Cardiac muscle cell (in vitro differentiated cells and primary cell): ENCODE data around the gene BHLHA15. TPM values are rescaled to one million over a fixed set of nuclear protein-coding genes. Genes with fewer than 3 reads are reported as not detected.

ENCODE experiments used
- DNase-seq, 2 donors: peaks; one replicate each; pipeline versions ENCODE4 v3.0.0 to v3.0.0-alpha.2; 2010 to 2017; ENCODE audit warnings: low read depth in 1 of 2, low spot score in 1 of 2
- H3K27ac ChIP-seq: fragments of 200-600 bp; sonication (generic); 2 replicates; pipeline ENCODE4 v1.5.1; 2016
- H3K27me3 ChIP-seq: fragments of 200-600 bp; sonication (generic); 2 replicates; pipeline ENCODE4 v1.6.0; 2016; ENCODE audit warnings: control low read depth
- H3K36me3 ChIP-seq: fragments of 200-600 bp; sonication (generic); 2 replicates; pipeline ENCODE4 v1.5.1; 2016; ENCODE audit warnings: control low read depth
- H3K4me1 ChIP-seq: fragments of 200-600 bp; sonication (generic); 2 replicates; pipeline ENCODE4 v1.8.1; 2017; ENCODE audit warnings: low read depth, mild to moderate bottlenecking, mixed run types
- H3K4me3 ChIP-seq: fragments of 200-600 bp; sonication (generic); 2 replicates; pipeline ENCODE4 v1.5.1; 2016; ENCODE audit warnings: mild to moderate bottlenecking
- H3K9me3 ChIP-seq: fragments of 200-600 bp; sonication (generic); 2 replicates; pipeline ENCODE4 v1.5.1; 2017; ENCODE audit warnings: low read depth, mild to moderate bottlenecking, control low read depth
- CTCF ChIP-seq: IDR thresholded peaks from 2 replicates; pipeline ENCODE4 v1.5.1; 2012; ENCODE audit warnings: low read depth, mild to moderate bottlenecking, low read length
- polyA plus RNA-seq: library from polyadenylated mRNA; unstranded; fragments of >200 nt; fragmentation: Nextera tagmentation; extraction: Ambion mirVana; gene quantifications from 2 replicates; pipeline ENCODE4 v1.2.1, GENCODE V29; 2016
- total RNA-seq: library from RNA; depleted of rRNA; stranded (reverse); fragments of >200 nt; gene quantifications from 2 replicates; pipeline ENCODE4 v1.2.3, GENCODE V29; 2016

The BHLHA15 gene
- total and polyA plus RNA-seq, 2 experiments from 2014 or later = 2.2 TPM; not detected in 1

- no peaks in the 10 kb centered on the region for H3K4me1 ChIP-seq
- DNase-seq = no peak
- no peak overlapping the region for H3K4me3 ChIP-seq
- TF ChIP-seq CTCF = no peak
- peaks cover 5% of the 10 kb centered on the region for H3K27me3 ChIP-seq
- no peaks in the 10 kb centered on the region for H3K36me3 ChIP-seq
- H3K9me3 ChIP-seq = no peaks in the 10 kb centered on the region
- no peak overlapping the region for H3K27ac ChIP-seq
These were observed 2.9 kb downstream of the BHLHA15 start for GRCh38 chr7:98213888-98214810.

GRCh38 chr7:98214811-98215321 lies 3.6 kb downstream of the BHLHA15 start:
- Histone ChIP-seq H3K9me3 (no peaks in the 10 kb centered on the region), H3K4me3 (no peak overlapping the region), H3K4me1 (no peaks in the 10 kb centered on the region), H3K36me3 (no peaks in the 10 kb centered on the region), H3K27ac (no peak overlapping the region), H3K27me3 (peaks cover 5% of the 10 kb centered on the region)
- TF ChIP-seq CTCF = no peak
- no peak for DNase-seq

- H3K27ac ChIP-seq = no peak overlapping the region
- no peaks in the 10 kb centered on the region for H3K36me3 ChIP-seq
- H3K4me3 ChIP-seq = no peak overlapping the region
- H3K27me3 ChIP-seq = no peaks in the 10 kb centered on the region
- DNase-seq = no peak
- no peaks in the 10 kb centered on the region for H3K9me3 ChIP-seq
- no peaks in the 10 kb centered on the region for H3K4me1 ChIP-seq
- no peak for TF ChIP-seq CTCF
These were observed 4.6 kb downstream of the BHLHA15 start for GRCh38 chr7:98215561-98216495.

GRCh38 chr7:98216941-98217622 lies 5.8 kb downstream of the BHLHA15 start:
- Histone ChIP-seq H3K9me3 (no peaks in the 10 kb centered on the region), H3K36me3 (no peaks in the 10 kb centered on the region), H3K4me1 (no peaks in the 10 kb centered on the region), H3K27me3 (no peaks in the 10 kb centered on the region), H3K4me3 (no peak overlapping the region), H3K27ac (no peak overlapping the region)
- no peak for DNase-seq
- no peak for TF ChIP-seq CTCF
